ENCODE data around the gene TGFA. TPM values are rescaled to one million over a fixed set of nuclear protein-coding genes. Genes with fewer than 3 reads are reported as not detected.
A peak's percentile ranks its signal among the peaks of the same experiment; 100 is the strongest.

Gene TGFA
- total RNA-seq, 1 donor from 2014 or later = 4.7 TPM

- Mint-ChIP-seq H3K4me1 (ENCODE audit: unreplicated experiment) (no peaks in the 10 kb centered on the region), H3K36me3 (ENCODE audit: low read depth, unreplicated experiment) (no peaks in the 10 kb centered on the region), H3K9me3 (ENCODE audit: unreplicated experiment) (no peaks in the 10 kb centered on the region), H3K27ac (ENCODE audit: unreplicated experiment) (no peak overlapping the region), H3K27me3 (ENCODE audit: unreplicated experiment) (no peaks in the 10 kb centered on the region), H3K4me3 (ENCODE audit: unreplicated experiment) (no peak overlapping the region)
- DNase-seq (ENCODE audit: low spot score) = no peak
- TF ChIP-seq CTCF (IDR thresholded peaks at IDR 0.05; ENCODE audit: unreplicated experiment) = no peak
Measured at GRCh38 chr2:70425682-70426301, 127.8 kb downstream of the TGFA start.

- peaks cover 14% of the 10 kb centered on the region for H3K4me1 Mint-ChIP-seq (ENCODE audit: unreplicated experiment)
- no peak overlapping the region for H3K4me3 Mint-ChIP-seq (ENCODE audit: unreplicated experiment)
- H3K27me3 Mint-ChIP-seq (ENCODE audit: unreplicated experiment) = no peaks in the 10 kb centered on the region
- H3K27ac Mint-ChIP-seq (ENCODE audit: unreplicated experiment) = no peak overlapping the region
- no peak for TF ChIP-seq CTCF (IDR thresholded peaks at IDR 0.05; ENCODE audit: unreplicated experiment)
- no peak for DNase-seq (ENCODE audit: low spot score)
- H3K9me3 Mint-ChIP-seq (ENCODE audit: unreplicated experiment) = no peaks in the 10 kb centered on the region
- H3K36me3 Mint-ChIP-seq (ENCODE audit: low read depth, unreplicated experiment) = no peaks in the 10 kb centered on the region
Measured at GRCh38 chr2:70420740-70421139, 132.9 kb downstream of the TGFA start.

GRCh38 chr2:70420143-70420542 lies 133.5 kb downstream of the TGFA start:
- no peaks in the 10 kb centered on the region for H3K36me3 Mint-ChIP-seq (ENCODE audit: low read depth, unreplicated experiment)
- no peak overlapping the region for H3K27ac Mint-ChIP-seq (ENCODE audit: unreplicated experiment)

GRCh38 chr2:70418514-70418913 lies 135.1 kb downstream of the TGFA start:
- Mint-ChIP-seq H3K4me1 (ENCODE audit: unreplicated experiment) (peaks cover 15% of the 10 kb centered on the region), H3K27ac (ENCODE audit: unreplicated experiment) (peak overlapping the region; percentile 55), H3K36me3 (ENCODE audit: low read depth, unreplicated experiment) (no peaks in the 10 kb centered on the region), H3K27me3 (ENCODE audit: unreplicated experiment) (no peaks in the 10 kb centered on the region), H3K4me3 (ENCODE audit: unreplicated experiment) (no peak overlapping the region), H3K9me3 (ENCODE audit: unreplicated experiment) (no peaks in the 10 kb centered on the region)
- DNase-seq (ENCODE audit: low spot score) = no peak
- no peak for TF ChIP-seq CTCF (IDR thresholded peaks at IDR 0.05; ENCODE audit: unreplicated experiment)

More at GRCh38 chr2:70420143-70420542, 133.5 kb downstream of the TGFA start:
- Mint-ChIP-seq H3K4me3 (ENCODE audit: unreplicated experiment) (no peak overlapping the region), H3K9me3 (ENCODE audit: unreplicated experiment) (no peaks in the 10 kb centered on the region), H3K4me1 (ENCODE audit: unreplicated experiment) (peaks cover 15% of the 10 kb centered on the region), H3K27me3 (ENCODE audit: unreplicated experiment) (no peaks in the 10 kb centered on the region)
- no peak for DNase-seq (ENCODE audit: low spot score)
- TF ChIP-seq CTCF (IDR thresholded peaks at IDR 0.05; ENCODE audit: unreplicated experiment) = no peak

- no peaks in the 10 kb centered on the region for H3K27me3 Mint-ChIP-seq (ENCODE audit: unreplicated experiment)
- no peak overlapping the region for H3K4me3 Mint-ChIP-seq (ENCODE audit: unreplicated experiment)
- no peaks in the 10 kb centered on the region for H3K9me3 Mint-ChIP-seq (ENCODE audit: unreplicated experiment)
- DNase-seq (ENCODE audit: low spot score) = no peak
- no peak for TF ChIP-seq CTCF (IDR thresholded peaks at IDR 0.05; ENCODE audit: unreplicated experiment)
- no peak overlapping the region for H3K27ac Mint-ChIP-seq (ENCODE audit: unreplicated experiment)
- no peaks in the 10 kb centered on the region for H3K36me3 Mint-ChIP-seq (ENCODE audit: low read depth, unreplicated experiment)
- peaks cover 26% of the 10 kb centered on the region for H3K4me1 Mint-ChIP-seq (ENCODE audit: unreplicated experiment)
Measured at GRCh38 chr2:70417011-70417410, 136.6 kb downstream of the TGFA start.

All from endothelial cell (in vitro differentiated cells).